ENCODE results near the gene DNAJC6. TPM values are rescaled to one million over a fixed set of nuclear protein-coding genes. Genes with fewer than 3 reads are reported as not detected.

DNAJC6 gene
- total RNA-seq, 6 experiments from 2014 or later: 0.46 to 2.9 (median 1.2) TPM

GRCh38 chr1:65264197-65264929 lies 45.0 kb upstream of the DNAJC6 start:
- Histone ChIP-seq H3K4me3 (peak overlapping the region in 1 of 3 donors; percentile 29), H3K4me1 (peaks cover 0 to 11% (median 0%) of the 10 kb centered on the region in 4 donors), H3K9me3 (no peaks in the 10 kb centered on the region), H3K27me3 (no peaks in the 10 kb centered on the region), H3K36me3 (no peaks in the 10 kb centered on the region), H3K27ac (no peak overlapping the region)
- intact Hi-C loops (cut with DNase I): no loop called here
- WGBS (ENCODE audit: insufficient coverage, low coverage, low lambda C conversion rate, missing lambda C conversion rate): 18% methylated on average over 14 of the region's 15 CpGs
- DNase-seq: no peak
- TF ChIP-seq POLR2A (IDR thresholded peaks at IDR 0.05) (no peak), CTCF (IDR thresholded peaks at IDR 0.05) (no peak)
- ATAC-seq: peak; percentile 20 to 42 (median 37)

- TF ChIP-seq CTCF (IDR thresholded peaks at IDR 0.05) (no peak), POLR2A (IDR thresholded peaks at IDR 0.05) (no peak)
- intact Hi-C loops (cut with DNase I): no loop called here
- ATAC-seq (peak in 1 of 4 donors; percentile 14), DNase-seq (no peak)
- WGBS (ENCODE audit: insufficient coverage, low coverage, low lambda C conversion rate, missing lambda C conversion rate): 3% methylated on average over 7 of the region's 7 CpGs
- Histone ChIP-seq H3K4me3 (peak overlapping the region; percentile 29 to 52 (median 45)), H3K27me3 (no peaks in the 10 kb centered on the region), H3K4me1 (peaks cover 0 to 11% (median 0%) of the 10 kb centered on the region in 4 donors), H3K27ac (no peak overlapping the region), H3K9me3 (no peaks in the 10 kb centered on the region), H3K36me3 (no peaks in the 10 kb centered on the region)
Observed at GRCh38 chr1:65265296-65265650, 44.1 kb upstream of the DNAJC6 start.

GRCh38 chr1:65265651-65266351 lies 43.5 kb upstream of the DNAJC6 start:
- WGBS (ENCODE audit: insufficient coverage, low coverage, low lambda C conversion rate, missing lambda C conversion rate): 12% methylated on average over 33 of the region's 59 CpGs
- peaks cover 0 to 11% (median 0%) of the 10 kb centered on the region in 4 donors for H3K4me1 ChIP-seq
- H3K36me3 ChIP-seq: no peaks in the 10 kb centered on the region
- peak overlapping the region; percentile 29 to 52 (median 45) for H3K4me3 ChIP-seq
- no peaks in the 10 kb centered on the region for H3K27me3 ChIP-seq
- H3K9me3 ChIP-seq: no peaks in the 10 kb centered on the region
- ATAC-seq (peak; percentile 76 to 85 (median 80)), DNase-seq (peak in 1 of 3 donors; percentile 33)
- no peak overlapping the region for H3K27ac ChIP-seq
- intact Hi-C loops (cut with DNase I): no loop called here
- TF ChIP-seq CTCF (IDR thresholded peaks at IDR 0.05) (peak in 2 of 4 donors; percentile 21 to 29), POLR2A (IDR thresholded peaks at IDR 0.05) (no peak)

- intact Hi-C loops (cut with DNase I): no loop called here
- 0% methylated on average over 1 of the region's 1 CpG for WGBS (ENCODE audit: insufficient coverage, low coverage, low lambda C conversion rate, missing lambda C conversion rate)
- H3K4me1 ChIP-seq: peaks cover 0 to 11% (median 0%) of the 10 kb centered on the region in 4 donors
- ATAC-seq (no peak), DNase-seq (no peak)
- H3K4me3 ChIP-seq: no peak overlapping the region
- no peaks in the 10 kb centered on the region for H3K36me3 ChIP-seq
- no peak overlapping the region for H3K27ac ChIP-seq
- TF ChIP-seq CTCF (IDR thresholded peaks at IDR 0.05) (no peak), POLR2A (IDR thresholded peaks at IDR 0.05) (no peak)
- H3K27me3 ChIP-seq: no peaks in the 10 kb centered on the region
- H3K9me3 ChIP-seq: no peaks in the 10 kb centered on the region
Observed at GRCh38 chr1:65266476-65266875, 42.9 kb upstream of the DNAJC6 start.
